BE2C (cell line): ENCODE measurements around the gene NNT.

Source experiments
- DNase-seq: peaks from one replicate; pipeline ENCODE4 v3.0.0-alpha.2; 2020
- H3K27me3 ChIP-seq: fragments of 250-450 bp; sonication (Bioruptor Pico); 2 replicates; pipeline ENCODE4 v1.5.1; 2020; ENCODE audit warnings: mild to moderate bottlenecking
- H3K36me3 ChIP-seq: fragments of 250-450 bp; sonication (Bioruptor Pico); 2 replicates; pipeline ENCODE4 v1.5.1; 2020; ENCODE audit warnings: mild to moderate bottlenecking
- H3K4me1 ChIP-seq: fragments of 250-450 bp; sonication (Bioruptor Pico); 2 replicates; pipeline ENCODE4 v1.5.1; 2020
- H3K4me3 ChIP-seq: 2 replicates; pipeline ENCODE4 v1.5.1; 2011; ENCODE audit warnings: low read depth, low read length
- H3K9me3 ChIP-seq: fragments of 250-450 bp; sonication (Bioruptor Pico); 2 replicates; pipeline ENCODE4 v1.5.1; 2020
- CTCF ChIP-seq: IDR thresholded peaks from 2 replicates; pipeline ENCODE4 v1.5.1; 2012; ENCODE audit warnings: mild to moderate bottlenecking, low read depth, low read length

NNT gene

GRCh38 chr5:43638107-43638506 lies 35.1 kb downstream of the NNT start:
- no peaks in the 10 kb centered on the region for H3K4me1 ChIP-seq
- no peak for TF ChIP-seq CTCF
- no peak for DNase-seq
- no peaks in the 10 kb centered on the region for H3K9me3 ChIP-seq
- peaks cover 11% of the 10 kb centered on the region; the same call in 1 of the 2 replicates for H3K36me3 ChIP-seq
- no peaks in the 10 kb centered on the region for H3K27me3 ChIP-seq
- H3K4me3 ChIP-seq: no peak overlapping the region

GRCh38 chr5:43638546-43638945 lies 35.6 kb downstream of the NNT start:
- no peak for TF ChIP-seq CTCF
- H3K4me3 ChIP-seq: no peak overlapping the region
- H3K36me3 ChIP-seq: peaks cover 7% of the 10 kb centered on the region; the same call in 1 of the 2 replicates
- H3K27me3 ChIP-seq: no peaks in the 10 kb centered on the region
- no peaks in the 10 kb centered on the region for H3K9me3 ChIP-seq
- no peak for DNase-seq
- no peaks in the 10 kb centered on the region for H3K4me1 ChIP-seq

GRCh38 chr5:43639566-43639965 lies 36.6 kb downstream of the NNT start:
- no peak for DNase-seq
- H3K9me3 ChIP-seq: no peaks in the 10 kb centered on the region
- TF ChIP-seq CTCF: no peak
- peaks cover 5% of the 10 kb centered on the region; the same call in 1 of the 2 replicates for H3K36me3 ChIP-seq
- H3K27me3 ChIP-seq: no peaks in the 10 kb centered on the region
- H3K4me1 ChIP-seq: no peaks in the 10 kb centered on the region
- H3K4me3 ChIP-seq: no peak overlapping the region

GRCh38 chr5:43642428-43642827 lies 39.4 kb downstream of the NNT start:
- no peak for TF ChIP-seq CTCF
- DNase-seq: no peak
- Histone ChIP-seq H3K36me3 (peaks cover 13% of the 10 kb centered on the region), H3K4me3 (no peak overlapping the region), H3K4me1 (no peaks in the 10 kb centered on the region), H3K9me3 (no peaks in the 10 kb centered on the region), H3K27me3 (no peaks in the 10 kb centered on the region)

GRCh38 chr5:43643327-43643726 lies 40.3 kb downstream of the NNT start:
- no peaks in the 10 kb centered on the region for H3K9me3 ChIP-seq
- no peak for DNase-seq
- H3K36me3 ChIP-seq: peaks cover 10% of the 10 kb centered on the region
- no peaks in the 10 kb centered on the region for H3K4me1 ChIP-seq
- no peaks in the 10 kb centered on the region for H3K27me3 ChIP-seq
- no peak overlapping the region for H3K4me3 ChIP-seq
- no peak for TF ChIP-seq CTCF

GRCh38 chr5:43643750-43644149 lies 40.8 kb downstream of the NNT start:
- Histone ChIP-seq H3K36me3 (peaks cover 10% of the 10 kb centered on the region), H3K27me3 (no peaks in the 10 kb centered on the region), H3K4me1 (no peaks in the 10 kb centered on the region), H3K4me3 (no peak overlapping the region), H3K9me3 (no peaks in the 10 kb centered on the region)
- DNase-seq: no peak
- TF ChIP-seq CTCF: no peak
